HAP-1 (cell line): ENCODE measurements around the gene BRD1.

Experiments used
- DNase-seq, 2 experiments: peaks; one replicate each; pipeline ENCODE4 v3.0.0-alpha.2; 2016 to 2020; ENCODE audit warnings: low spot score in 2 of 2
- H3K27me3 ChIP-seq: fragments of 250-450 bp; sonication (Bioruptor Pico); 2 replicates; pipeline ENCODE4 v1.5.1; 2020; ENCODE audit warnings: low read depth, mild to moderate bottlenecking, moderate library complexity
- H3K36me3 ChIP-seq: fragments of 250-450 bp; sonication (Bioruptor Pico); replicated peaks from 2 replicates; pipeline ENCODE4 v1.5.1; 2020; ENCODE audit warnings: mild to moderate bottlenecking
- H3K4me1 ChIP-seq: fragments of 250-450 bp; sonication (Bioruptor Pico); 2 replicates; pipeline ENCODE4 v1.5.1; 2020; ENCODE audit warnings: mild to moderate bottlenecking
- H3K4me3 ChIP-seq: fragments of 250-450 bp; sonication (Bioruptor Pico); 2 replicates; pipeline ENCODE4 v1.5.1; 2020; ENCODE audit warnings: mild to moderate bottlenecking, moderate library complexity
- H3K9me3 ChIP-seq: fragments of 250-450 bp; sonication (Bioruptor Pico); 2 replicates; pipeline ENCODE4 v1.5.1; 2020; ENCODE audit warnings: mild to moderate bottlenecking, moderate library complexity
- in situ Hi-C: fragments of 300-500 bp; cut with MboI; formaldehyde crosslinking; loops from 3 replicates; pipeline ENCODE4 v1.14.3; 2020; ENCODE audit warnings: low sequenced_read_pairs, inconsistent platforms, mixed read lengths

The BRD1 gene

DNA sequence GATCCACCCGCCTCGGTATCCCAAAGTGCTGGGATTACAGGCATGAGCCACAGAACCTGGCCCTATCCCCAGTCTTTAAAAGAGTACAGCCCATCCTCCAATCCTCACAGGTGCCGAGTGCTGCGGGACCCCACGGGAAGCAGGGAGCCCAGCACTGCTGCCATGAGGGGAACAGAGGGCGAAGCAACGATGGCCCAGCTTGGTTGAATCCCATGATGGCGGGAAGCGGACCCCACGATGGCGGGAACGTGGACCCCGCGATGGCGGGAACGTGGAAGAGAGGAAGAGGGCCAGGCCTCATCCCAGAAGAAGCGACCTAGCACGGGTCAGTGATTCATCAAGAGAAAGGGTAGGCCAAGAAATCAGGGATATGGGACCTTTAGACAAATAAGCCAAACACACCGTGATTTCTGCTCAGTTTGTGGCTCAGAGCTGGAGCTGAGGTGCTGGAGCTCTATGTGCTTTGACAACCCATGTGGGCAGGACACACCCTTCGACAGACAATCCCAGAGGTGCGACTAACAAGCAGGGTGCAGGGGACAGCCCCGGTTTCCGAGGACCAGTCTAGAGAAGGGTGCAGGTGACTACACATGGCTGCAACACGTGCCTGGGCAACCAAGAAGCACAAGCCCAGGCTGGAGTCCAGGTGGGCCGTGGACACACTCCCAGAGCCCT is 30.9 kb downstream of the BRD1 start:
- Histone ChIP-seq H3K27me3 (no peaks in the 10 kb centered on the region), H3K4me1 (no peaks in the 10 kb centered on the region), H3K36me3 (peaks cover 80% of the 10 kb centered on the region), H3K4me3 (no peak overlapping the region), H3K9me3 (no peaks in the 10 kb centered on the region; the same call in 1 of the 2 replicates)
- in situ Hi-C loops = no loop called here
- no peak for DNase-seq

DNA sequence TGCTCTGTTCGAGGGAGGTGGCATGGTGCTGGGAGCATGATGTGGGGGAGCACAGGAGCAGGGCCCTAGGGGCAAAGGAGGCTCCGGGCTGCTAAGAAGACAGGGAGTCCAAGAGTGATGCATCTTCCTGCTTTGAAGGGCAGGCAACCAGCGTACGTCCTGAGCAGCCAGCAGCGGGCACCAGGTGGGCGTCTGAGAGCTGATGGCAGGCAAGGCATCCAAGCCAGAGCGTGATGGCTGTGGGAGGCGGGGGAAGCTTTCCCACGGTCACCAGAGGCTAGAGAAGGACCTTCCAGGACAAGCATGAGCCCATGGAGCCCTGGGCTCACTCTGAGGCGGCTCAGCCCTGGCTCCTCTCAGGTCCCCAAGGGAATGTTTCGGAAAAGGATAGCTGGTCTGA is 32.2 kb downstream of the BRD1 start:
- no peak overlapping the region for H3K4me3 ChIP-seq
- peaks cover 83% of the 10 kb centered on the region for H3K36me3 ChIP-seq
- H3K9me3 ChIP-seq = no peaks in the 10 kb centered on the region; the same call in 1 of the 2 replicates
- no peaks in the 10 kb centered on the region for H3K27me3 ChIP-seq
- no peak for DNase-seq
- no peaks in the 10 kb centered on the region for H3K4me1 ChIP-seq
- in situ Hi-C loops = no loop called here

DNA sequence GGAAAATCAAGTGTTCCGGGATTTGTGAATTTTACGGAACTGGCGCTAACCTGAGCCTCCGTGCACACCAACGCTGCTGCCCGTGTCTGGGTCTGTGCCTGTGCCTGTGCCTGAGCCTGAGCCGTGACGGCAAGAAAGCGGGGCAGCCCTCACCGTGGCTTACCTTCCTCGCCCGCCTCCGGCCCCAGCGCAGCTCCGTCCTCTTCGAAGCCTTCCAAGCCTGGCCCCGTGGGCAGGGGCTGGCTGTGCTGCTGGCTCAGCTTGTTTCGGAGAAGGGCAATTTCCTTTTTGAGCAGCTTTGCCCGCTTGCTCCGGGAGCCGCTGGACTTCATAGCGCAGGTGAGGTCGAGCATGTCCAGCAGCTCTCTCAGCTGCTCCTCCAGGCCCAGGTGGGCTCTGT is 33.8 kb downstream of the BRD1 start:
- peaks cover 85% of the 10 kb centered on the region for H3K36me3 ChIP-seq
- no peaks in the 10 kb centered on the region for H3K4me1 ChIP-seq
- no peak overlapping the region for H3K4me3 ChIP-seq
- in situ Hi-C loops = no loop called here
- DNase-seq = no peak
- no peaks in the 10 kb centered on the region; the same call in 1 of the 2 replicates for H3K9me3 ChIP-seq
- no peaks in the 10 kb centered on the region for H3K27me3 ChIP-seq

DNA sequence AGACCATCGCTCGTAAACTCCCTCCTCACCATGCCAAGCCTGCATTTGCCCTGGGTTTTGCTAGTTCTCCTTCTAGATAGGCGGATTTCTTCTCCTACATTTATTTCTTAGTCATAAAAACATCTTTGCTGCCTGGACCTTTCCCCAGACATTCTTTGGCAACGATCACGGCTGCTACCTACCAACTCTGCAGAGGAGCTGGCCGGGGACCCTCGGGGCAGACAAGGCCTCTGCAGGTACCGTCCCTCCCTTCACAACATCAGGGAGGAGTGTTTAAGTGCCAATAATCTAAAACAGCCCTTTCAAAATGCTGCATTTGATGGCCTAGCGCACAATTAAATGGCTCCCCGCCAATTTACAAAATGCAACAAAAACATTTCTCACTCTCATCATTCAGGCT is 34.4 kb downstream of the BRD1 start:
- Histone ChIP-seq H3K4me1 (no peaks in the 10 kb centered on the region), H3K27me3 (no peaks in the 10 kb centered on the region), H3K4me3 (no peak overlapping the region), H3K9me3 (no peaks in the 10 kb centered on the region; the same call in 1 of the 2 replicates), H3K36me3 (peaks cover 85% of the 10 kb centered on the region)
- no peak for DNase-seq
- in situ Hi-C loops = no loop called here

DNA sequence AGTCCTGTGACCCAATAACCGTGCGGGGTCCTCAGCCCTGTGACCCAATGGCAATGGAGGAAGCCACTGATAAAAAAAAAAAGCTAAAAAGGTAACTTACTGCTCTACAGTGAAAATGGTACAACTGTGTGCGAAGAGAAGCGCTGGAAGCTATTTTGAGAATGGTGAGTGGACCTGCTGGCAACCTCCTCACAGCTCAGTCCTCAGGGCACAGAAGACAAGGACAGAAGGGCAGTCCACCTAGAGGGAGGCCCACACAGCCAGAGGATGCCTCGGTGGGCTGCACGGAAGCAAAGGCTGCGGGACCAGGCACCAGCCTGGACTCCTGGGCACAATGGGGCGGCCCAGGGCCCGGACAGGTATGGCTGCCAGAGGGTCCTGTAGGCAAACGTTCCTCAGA is 35.6 kb downstream of the BRD1 start:
- Histone ChIP-seq H3K9me3 (no peaks in the 10 kb centered on the region), H3K4me3 (no peak overlapping the region), H3K36me3 (peaks cover 85% of the 10 kb centered on the region), H3K27me3 (no peaks in the 10 kb centered on the region), H3K4me1 (no peaks in the 10 kb centered on the region)
- DNase-seq = no peak
- in situ Hi-C loops = no loop called here

DNA sequence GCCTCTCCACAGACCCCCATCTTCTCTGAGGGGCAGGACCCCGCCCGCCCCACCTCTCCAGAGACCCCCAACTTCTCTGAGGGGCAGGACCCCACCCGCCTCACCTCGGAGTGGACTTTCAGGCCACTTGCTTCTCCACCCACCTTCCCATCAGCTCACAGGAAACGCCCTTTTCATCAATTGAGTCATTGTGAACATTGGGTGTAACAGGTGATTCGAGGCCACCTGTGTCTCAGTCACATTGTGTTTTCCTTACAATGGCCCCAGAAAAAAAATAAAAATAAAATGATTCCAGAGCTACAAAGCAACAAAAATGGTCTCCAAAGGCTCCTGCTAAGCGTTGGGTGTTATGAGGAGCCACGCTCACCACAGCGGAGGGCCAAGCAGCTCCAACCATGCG is 36.0 kb downstream of the BRD1 start:
- H3K4me1 ChIP-seq = no peaks in the 10 kb centered on the region
- no peak for DNase-seq
- in situ Hi-C loops = no loop called here
- H3K9me3 ChIP-seq = no peaks in the 10 kb centered on the region
- peaks cover 85% of the 10 kb centered on the region for H3K36me3 ChIP-seq
- no peaks in the 10 kb centered on the region for H3K27me3 ChIP-seq
- no peak overlapping the region for H3K4me3 ChIP-seq

DNA sequence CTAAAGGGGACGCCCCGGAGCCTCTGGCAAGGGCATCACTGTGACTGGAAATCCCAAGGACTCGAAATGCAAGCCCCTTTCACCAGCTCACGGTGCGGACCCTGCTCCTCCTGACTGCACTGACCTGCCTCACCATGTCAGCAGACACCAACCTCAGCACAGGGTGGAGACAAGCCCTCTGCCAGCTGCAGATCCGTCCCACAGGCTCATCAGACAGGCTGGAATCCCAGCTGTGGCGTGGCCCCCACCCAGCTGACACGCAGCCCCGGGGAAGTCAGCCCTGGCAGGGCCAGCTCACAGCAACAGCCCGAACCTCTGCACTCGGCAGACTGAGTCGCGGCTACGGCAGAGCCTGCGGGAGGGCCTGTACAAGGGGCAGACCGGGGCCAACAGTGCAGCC is 36.8 kb downstream of the BRD1 start:
- no peak overlapping the region for H3K4me3 ChIP-seq
- H3K36me3 ChIP-seq = peaks cover 86% of the 10 kb centered on the region

DNA sequence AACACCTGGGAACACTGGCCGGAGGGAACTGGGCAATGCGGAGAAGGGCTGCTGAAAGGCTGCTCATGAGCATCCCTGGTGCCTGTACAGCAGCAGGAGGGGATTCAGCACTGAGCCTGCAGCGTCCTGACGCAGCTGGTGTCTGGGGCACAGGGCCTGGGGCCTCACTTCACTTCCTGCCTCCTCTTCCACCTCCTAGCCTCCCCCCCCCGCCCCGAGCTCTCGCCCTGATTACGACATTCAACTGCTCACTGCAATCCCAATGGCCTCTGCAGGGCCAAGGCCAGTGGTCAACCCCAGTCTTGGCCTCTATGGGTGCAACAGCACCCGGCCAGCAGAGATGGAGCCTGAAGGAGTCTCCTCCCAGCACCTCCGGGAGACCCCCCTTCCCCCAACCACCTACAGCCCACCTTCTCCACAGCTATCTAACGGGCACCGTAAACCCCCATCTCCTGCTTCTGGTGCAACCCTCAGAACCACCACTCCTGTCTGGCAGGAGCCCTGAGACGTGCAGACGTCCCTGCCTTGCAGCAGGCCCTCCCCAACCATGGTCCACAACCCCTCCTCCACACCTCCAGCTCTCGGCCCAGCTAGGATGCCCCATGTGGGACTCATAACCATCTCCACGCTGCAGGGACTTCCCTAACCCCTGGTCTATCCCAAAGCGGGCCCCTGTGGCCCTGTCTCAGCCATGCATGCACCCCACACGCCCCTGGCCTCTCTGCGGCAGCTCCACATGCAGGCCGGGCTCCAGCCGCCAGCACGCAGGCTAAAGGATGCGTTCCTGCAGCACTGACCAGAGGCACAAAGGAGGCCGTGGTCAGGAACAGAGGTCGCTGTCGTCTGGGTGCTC is 38.2 kb downstream of the BRD1 start:
- no peak for DNase-seq
- no peak overlapping the region for H3K4me3 ChIP-seq
- in situ Hi-C loops = no loop called here
- H3K4me1 ChIP-seq = no peaks in the 10 kb centered on the region; the same call in 1 of the 2 replicates
- no peaks in the 10 kb centered on the region for H3K9me3 ChIP-seq
- H3K27me3 ChIP-seq = no peaks in the 10 kb centered on the region
- H3K36me3 ChIP-seq = peaks cover 88% of the 10 kb centered on the region

More for the DNA sequence above, 36.8 kb downstream of the BRD1 start:
- H3K27me3 ChIP-seq = no peaks in the 10 kb centered on the region
- no peak for DNase-seq
- H3K9me3 ChIP-seq = no peaks in the 10 kb centered on the region
- no peaks in the 10 kb centered on the region; the same call in 1 of the 2 replicates for H3K4me1 ChIP-seq
- in situ Hi-C loops = no loop called here

DNA sequence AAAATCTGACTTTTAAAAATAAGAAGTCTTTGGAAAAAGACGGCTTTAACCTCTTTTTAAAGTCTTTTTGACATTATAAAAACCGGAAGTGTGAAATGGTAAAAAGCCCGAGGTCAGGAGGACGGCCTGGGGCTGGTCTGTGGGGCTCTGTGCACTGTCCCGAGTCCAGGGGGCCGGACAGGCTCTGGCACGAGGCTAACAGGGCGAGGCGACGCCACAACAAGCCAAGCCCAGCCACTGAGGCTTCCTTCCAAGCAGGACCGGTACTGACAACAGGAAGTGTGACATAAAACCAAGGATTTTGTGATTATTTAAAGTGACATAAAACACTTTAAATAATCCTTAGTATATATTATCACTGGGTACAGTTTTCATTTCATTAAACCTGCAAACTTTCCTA is 39.2 kb downstream of the BRD1 start:
- Histone ChIP-seq H3K4me1 (no peaks in the 10 kb centered on the region; the same call in 1 of the 2 replicates), H3K4me3 (no peak overlapping the region), H3K27me3 (no peaks in the 10 kb centered on the region), H3K36me3 (peaks cover 81% of the 10 kb centered on the region), H3K9me3 (no peaks in the 10 kb centered on the region)
- in situ Hi-C loops = no loop called here
- no peak for DNase-seq

DNA sequence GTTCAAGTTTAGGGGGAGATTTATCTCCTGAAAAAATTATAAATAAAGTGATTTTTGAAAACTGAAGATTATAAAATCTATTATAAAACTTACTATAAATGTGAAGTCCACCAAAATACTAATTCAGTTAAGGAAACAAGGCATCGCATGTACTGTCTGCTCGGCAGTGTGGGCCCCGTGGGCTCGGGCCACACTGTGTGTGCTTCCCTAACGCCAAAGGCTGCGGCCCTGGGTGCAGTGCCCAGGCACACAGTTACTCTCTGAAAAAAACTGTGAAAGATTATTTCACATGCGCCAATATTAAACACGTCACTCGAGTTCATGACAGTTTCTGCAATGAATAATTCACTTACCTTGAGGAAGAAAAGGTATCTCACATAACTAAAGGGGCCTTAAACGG is 39.8 kb downstream of the BRD1 start:
- H3K36me3 ChIP-seq = peaks cover 74% of the 10 kb centered on the region
- in situ Hi-C loops = no loop called here

DNA sequence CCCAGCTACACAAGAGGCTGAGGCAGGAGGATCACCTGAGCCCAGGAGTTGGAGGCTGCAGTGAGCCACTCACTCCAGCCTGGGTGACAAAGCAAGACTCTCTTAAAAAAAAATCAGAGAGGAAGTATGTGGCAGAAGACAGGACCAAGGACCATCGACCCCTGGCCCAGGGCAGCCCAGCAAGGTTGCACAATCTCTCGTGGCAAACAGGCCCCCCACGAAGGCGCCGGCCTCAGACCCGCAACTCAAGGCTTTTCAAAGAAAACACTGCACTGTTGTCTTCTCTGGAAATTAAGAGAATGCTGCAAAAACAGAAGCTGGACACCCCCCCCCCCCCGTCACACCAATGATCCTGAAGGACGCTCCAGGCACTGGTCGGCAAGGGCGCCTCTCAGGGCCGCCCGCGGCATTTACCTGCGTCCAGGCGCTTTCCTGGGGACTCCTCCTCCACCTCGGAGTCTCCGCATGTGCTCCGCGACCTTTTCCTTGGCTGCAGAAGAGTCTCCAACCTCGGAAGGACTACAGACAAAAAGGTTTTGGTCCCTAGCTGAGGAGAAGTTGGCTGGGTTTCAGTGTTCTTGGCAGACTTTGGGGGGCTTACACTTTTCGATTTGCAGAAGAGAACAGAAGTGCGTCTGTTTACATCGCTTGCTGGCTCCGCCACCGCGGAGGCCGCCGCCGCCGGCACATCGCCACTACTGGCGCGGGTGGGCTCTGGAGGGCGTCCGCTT is 40.5 kb downstream of the BRD1 start:
- no peak for DNase-seq
- Histone ChIP-seq H3K27me3 (no peaks in the 10 kb centered on the region), H3K4me3 (no peak overlapping the region), H3K36me3 (peaks cover 67% of the 10 kb centered on the region), H3K9me3 (no peaks in the 10 kb centered on the region), H3K4me1 (no peaks in the 10 kb centered on the region; the same call in 1 of the 2 replicates)
- in situ Hi-C loops = no loop called here

More for the DNA sequence above, 39.8 kb downstream of the BRD1 start:
- DNase-seq = no peak
- no peaks in the 10 kb centered on the region for H3K27me3 ChIP-seq
- H3K9me3 ChIP-seq = no peaks in the 10 kb centered on the region
- no peak overlapping the region for H3K4me3 ChIP-seq
- H3K4me1 ChIP-seq = no peaks in the 10 kb centered on the region; the same call in 1 of the 2 replicates

DNA sequence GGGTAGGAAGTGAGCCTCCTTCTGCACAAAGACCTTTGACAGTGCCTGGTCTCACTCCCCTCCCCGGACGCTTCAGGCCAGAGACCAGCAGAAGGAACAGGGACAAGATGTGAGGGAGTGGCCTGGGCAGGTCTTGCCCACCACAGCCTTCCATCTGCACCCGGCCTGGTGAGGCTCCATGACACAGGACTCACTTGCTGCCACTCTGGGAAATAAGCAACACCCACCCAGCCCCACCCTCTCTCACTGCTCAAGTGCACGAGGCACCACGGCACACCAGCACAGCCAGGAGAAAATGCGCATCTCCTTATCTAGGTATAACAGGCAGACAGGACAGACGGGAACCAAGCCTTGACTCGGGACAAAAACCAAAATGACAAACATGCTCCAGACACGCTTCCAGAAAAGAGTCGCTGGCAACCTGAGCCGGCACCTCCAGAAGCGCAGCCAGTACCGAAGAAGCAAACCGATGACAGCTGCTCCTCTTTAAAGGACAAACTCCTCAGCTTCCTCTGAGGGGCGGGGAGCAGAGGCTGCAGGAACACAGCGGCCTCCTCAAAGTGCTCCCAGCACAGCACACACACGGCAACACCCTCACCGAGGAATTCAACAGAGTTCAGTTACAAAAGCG is 41.7 kb downstream of the BRD1 start:
- DNase-seq = no peak
- no peaks in the 10 kb centered on the region for H3K27me3 ChIP-seq
- H3K9me3 ChIP-seq = no peaks in the 10 kb centered on the region
- H3K4me1 ChIP-seq = no peaks in the 10 kb centered on the region; the same call in 1 of the 2 replicates
- H3K4me3 ChIP-seq = no peak overlapping the region
- H3K36me3 ChIP-seq = peaks cover 57% of the 10 kb centered on the region
- in situ Hi-C loops = no loop called here

DNA sequence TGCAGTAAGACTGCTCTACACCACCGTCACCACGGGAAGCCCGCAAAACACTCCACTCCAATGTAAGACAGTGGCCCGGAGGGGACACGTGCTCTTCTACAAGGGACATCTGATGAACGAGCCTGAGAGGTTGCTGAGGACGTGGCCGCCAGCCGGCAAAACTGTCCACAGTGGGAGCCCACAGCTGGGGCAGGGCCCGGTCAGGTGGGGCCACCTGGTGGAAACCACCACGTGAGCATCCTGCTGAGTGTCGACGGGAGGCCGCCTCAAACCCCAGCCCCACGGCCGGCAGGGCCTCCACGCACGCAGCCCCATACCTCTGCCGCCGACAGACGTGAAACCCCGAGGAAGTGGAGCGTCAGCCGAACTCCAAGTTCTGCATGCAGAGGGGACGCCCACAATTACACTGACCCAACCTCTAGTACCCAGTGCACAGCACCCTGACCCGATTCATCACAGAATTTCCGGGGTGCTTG is 42.6 kb downstream of the BRD1 start:
- Histone ChIP-seq H3K9me3 (no peaks in the 10 kb centered on the region), H3K4me1 (no peaks in the 10 kb centered on the region; the same call in 1 of the 2 replicates), H3K27me3 (no peaks in the 10 kb centered on the region), H3K36me3 (peaks cover 50% of the 10 kb centered on the region), H3K4me3 (no peak overlapping the region)
- in situ Hi-C loops = no loop called here
- DNase-seq = no peak
